ENCODE measurements around the gene PNKD.

- TF ChIP-seq CTCF (IDR thresholded peaks at IDR 0.05) (no peak), EZH2phosphoT487 (IDR thresholded peaks at IDR 0.05) (no peak)
Measured at GRCh38 chr2:218260166-218260565, 10.2 kb upstream of the PNKD start.

Data from neural progenitor cell (in vitro differentiated cells).